Renal cortex interstitium (tissue), 15 donors: ENCODE results near the gene NEUROG2. TPM values are rescaled to one million over a fixed set of nuclear protein-coding genes. Genes with fewer than 3 reads are reported as not detected.
"Not testable (repeated sequence)": the region's sequence is repeated elsewhere in the genome, so short reads cannot be mapped to it uniquely, and the experiment has no call there.

Experiments used
- DNase-seq, 11 donors: peaks; one replicate each; pipeline ENCODE4 v3.0.0-alpha.2; 2013; ENCODE audit warnings: low read depth in 9 of 11, low spot score in 4 of 11; ENCODE audit errors: extremely low read depth in 1 of 11
- long read RNA-seq, 16 experiments: transcript quantifications; one replicate each; lab custom pipeline, GENCODE V29; 2026
- polyA plus RNA-seq, 3 donors: library from polyadenylated mRNA; unstranded; fragments of 120-200 nt; gene quantifications; one replicate each; pipeline ENCODE4 v1.2.1, GENCODE V29; 2013; ENCODE audit not compliant: insufficient read length in 3 of 3

Gene NEUROG2
- not detected for polyA plus RNA-seq
- long read RNA-seq, donor 1 = 0 reads
- long read RNA-seq, donor 2 = 0 reads
- long read RNA-seq, donor 3 = 0 reads
- long read RNA-seq, donor 4 = 0 reads
- long read RNA-seq, donor 5 = 0 reads
- long read RNA-seq, donor 6 = 0 reads
- long read RNA-seq, donor 7 = 0 reads
- long read RNA-seq, donor 8 = 0 reads
- long read RNA-seq, donor 9 = 0 reads
- long read RNA-seq, donor 10 = 0 reads
- long read RNA-seq, donor 11 = 0 reads
- long read RNA-seq, donor 12 = 0 reads
- long read RNA-seq, donor 13 = 0 reads
- long read RNA-seq, donor 14 = 0 reads
- long read RNA-seq, donor 15 = 0 reads
- long read RNA-seq, donor 16 = 0 reads

GRCh38 chr4:112516066-112516470 is at the start of gene NEUROG2:
TSS of gene NEUROG2 (minus strand) at chr4:112516180. CDS start at chr4:112515475, 705 bp downstream.
- no peak for DNase-seq

- no peak for DNase-seq
Observed at GRCh38 chr4:112564706-112565270, 48.8 kb upstream of the NEUROG2 start.

GRCh38 chr4:112563431-112564200 is 47.6 kb upstream of the NEUROG2 start:
- no peak for DNase-seq

- no peak for DNase-seq
Observed at GRCh38 chr4:112562254-112562879, 46.4 kb upstream of the NEUROG2 start.

- DNase-seq = no peak
Observed at GRCh38 chr4:112560084-112560483, 44.1 kb upstream of the NEUROG2 start.

- DNase-seq = no peak
Observed at GRCh38 chr4:112559053-112559452, 43.1 kb upstream of the NEUROG2 start.

- DNase-seq = no peak
Observed at GRCh38 chr4:112557676-112558411, 41.9 kb upstream of the NEUROG2 start.

- DNase-seq = not testable (repeated sequence)
Observed at GRCh38 chr4:112554271-112554670, 38.3 kb upstream of the NEUROG2 start.

GRCh38 chr4:112552668-112553067 is 36.7 kb upstream of the NEUROG2 start:
- no peak for DNase-seq

GRCh38 chr4:112550728-112551127 is 34.7 kb upstream of the NEUROG2 start:
- DNase-seq = no peak

- DNase-seq = no peak
Observed at GRCh38 chr4:112546476-112546875, 30.5 kb upstream of the NEUROG2 start.

- DNase-seq = no peak
Observed at GRCh38 chr4:112545346-112545745, 29.4 kb upstream of the NEUROG2 start.

GRCh38 chr4:112540695-112541094 is 24.7 kb upstream of the NEUROG2 start:
- DNase-seq = no peak

- no peak for DNase-seq
Observed at GRCh38 chr4:112536123-112536522, 20.1 kb upstream of the NEUROG2 start.

- no peak for DNase-seq
Observed at GRCh38 chr4:112532267-112532666, 16.3 kb upstream of the NEUROG2 start.

GRCh38 chr4:112531146-112531545 is 15.2 kb upstream of the NEUROG2 start:
- DNase-seq = no peak

GRCh38 chr4:112526061-112526460 is 10.1 kb upstream of the NEUROG2 start:
- DNase-seq = no peak

- DNase-seq = peak in 1 of 11 donors; percentile 9
Observed at GRCh38 chr4:112523764-112524505, 8.0 kb upstream of the NEUROG2 start.
